Femur (tissue), 1 donor: ENCODE data around the gene GPR15LG.

Experiments used
- DNase-seq: peaks from one replicate; pipeline ENCODE4 v3.0.0-alpha.2; 2017

Gene GPR15LG

GRCh38 chr10:84217746-84218145, 44.1 kb downstream of the GPR15LG start:
- no peak for DNase-seq

GRCh38 chr10:84221916-84222315, 48.3 kb downstream of the GPR15LG start:
- no peak for DNase-seq

GRCh38 chr10:84224411-84225028, 50.9 kb downstream of the GPR15LG start:
- DNase-seq = no peak

- no peak for DNase-seq
Measured at GRCh38 chr10:84225427-84226173, 52.0 kb downstream of the GPR15LG start, which contains the start of gene LRIT2. Gene LRIT2 (minus strand): TSS chr10:84225544. CDS start chr10:84225520, 24 bp downstream.

GRCh38 chr10:84226616-84227015, 53.0 kb downstream of the GPR15LG start:
- DNase-seq = no peak

GRCh38 chr10:84227810-84228209, 54.2 kb downstream of the GPR15LG start:
- no peak for DNase-seq

GRCh38 chr10:84230359-84230758, 56.8 kb downstream of the GPR15LG start:
- no peak for DNase-seq

GRCh38 chr10:84232376-84232775, 58.8 kb downstream of the GPR15LG start:
- no peak for DNase-seq

- no peak for DNase-seq
Measured at GRCh38 chr10:84233940-84234339, 60.3 kb downstream of the GPR15LG start.

- no peak for DNase-seq
Measured at GRCh38 chr10:84234479-84234878, 60.9 kb downstream of the GPR15LG start.
